Measurements from ENCODE around the gene CALCA.

CALCA gene

DNA sequence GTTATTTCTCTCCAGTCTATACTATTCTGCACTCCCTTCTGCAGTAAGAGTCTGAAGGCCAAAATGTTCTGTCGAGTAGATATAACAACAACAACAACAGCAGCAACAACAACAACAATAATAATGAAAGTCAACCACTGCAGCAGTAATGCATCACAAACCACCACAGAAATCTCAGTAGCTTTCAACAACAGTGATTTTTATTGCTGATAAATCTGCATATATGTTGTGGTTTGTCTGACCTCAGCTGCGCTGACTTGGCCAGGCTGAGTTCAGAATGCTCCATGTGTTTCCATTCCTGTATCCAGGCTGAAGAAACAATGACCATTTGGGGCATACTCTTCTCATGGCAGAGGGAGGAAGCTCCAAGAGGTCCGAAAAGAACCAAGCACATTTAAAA, 47.8 kb downstream of the CALCA start:
- Mint-ChIP-seq H3K27me3 (peaks cover 6% of the 10 kb centered on the region), H3K27ac (no peak overlapping the region), H3K4me3 (no peak overlapping the region), H3K4me1 (ENCODE audit: low read depth) (no peaks in the 10 kb centered on the region), H3K9me3 (peaks cover 18% of the 10 kb centered on the region), H3K36me3 (ENCODE audit: low read depth) (no peaks in the 10 kb centered on the region)
- intact Hi-C loops (cut with micrococcal nuclease): no loop called here

All from dendritic cell treated with granulocyte-macrophage colony-stimulating factor and Interleukin-4, amounts not matched to agents 40 ng/mL and 50 ng/mL, for 4 days (primary cell).